Ascending aorta (tissue), 2 donors: ENCODE results near the gene RBM4B. TPM values are rescaled to one million over a fixed set of nuclear protein-coding genes. Genes with fewer than 3 reads are reported as not detected.

Experiments used
- DNase-seq, 2 donors: peaks; one replicate each; pipeline ENCODE4 v3.0.0-alpha.2; 2019; ENCODE audit warnings: low spot score in 2 of 2
- H3K27ac ChIP-seq, 2 donors: fragments of 200-600 bp; sonication (generic); one replicate each; pipeline ENCODE4 v1.5.1; 2016 to 2017; ENCODE audit warnings: mild to moderate bottlenecking in 1 of 2
- H3K27me3 ChIP-seq: fragments of 200-600 bp; sonication (generic); one replicate; pipeline ENCODE4 v1.5.1; 2017
- H3K36me3 ChIP-seq, 2 donors: fragments of 200-600 bp; sonication (generic); one replicate each; pipeline ENCODE4 v1.5.1; 2016
- H3K4me1 ChIP-seq, 2 donors: fragments of 200-600 bp; sonication (generic); one replicate each; pipeline ENCODE4 v1.5.1; 2016 to 2017; ENCODE audit warnings: mild to moderate bottlenecking in 1 of 2
- H3K4me3 ChIP-seq, 2 donors: fragments of 200-600 bp; sonication (generic); one replicate each; pipeline ENCODE4 v1.5.1; 2016 to 2017; ENCODE audit warnings: mild to moderate bottlenecking in 1 of 2
- H3K9me3 ChIP-seq, 2 donors: fragments of 200-600 bp; sonication (generic); one replicate each; pipeline ENCODE4 v1.5.1; 2016
- intact Hi-C: fragments of 100-400 bp; cut with DNase I; formaldehyde crosslinking; loops from one replicate; pipeline ENCODE4 v1.15.1; 2023
- total RNA-seq: library from RNA; depleted of rRNA; stranded (reverse); fragments of >200 nt; gene quantifications from one replicate; pipeline ENCODE4 v1.1.0, GENCODE V29; 2016
- TF ChIP-seq, protein P1 (sequence below), 3 experiments: fragments of 200-600 bp in 2 of 3; fragments of 450-650 bp in 1 of 3; sonication (generic) in 2 of 3; IDR thresholded peaks; one replicate each; pipeline ENCODE4 v1.5.1; 2016 to 2019; ENCODE audit warnings: antibody characterized with exemption in 3 of 3, mild to moderate bottlenecking in 1 of 3, moderate library complexity in 1 of 3

RBM4B gene
- total RNA-seq, 1 donor from 2014 or later, result 87.0 TPM

DNA sequence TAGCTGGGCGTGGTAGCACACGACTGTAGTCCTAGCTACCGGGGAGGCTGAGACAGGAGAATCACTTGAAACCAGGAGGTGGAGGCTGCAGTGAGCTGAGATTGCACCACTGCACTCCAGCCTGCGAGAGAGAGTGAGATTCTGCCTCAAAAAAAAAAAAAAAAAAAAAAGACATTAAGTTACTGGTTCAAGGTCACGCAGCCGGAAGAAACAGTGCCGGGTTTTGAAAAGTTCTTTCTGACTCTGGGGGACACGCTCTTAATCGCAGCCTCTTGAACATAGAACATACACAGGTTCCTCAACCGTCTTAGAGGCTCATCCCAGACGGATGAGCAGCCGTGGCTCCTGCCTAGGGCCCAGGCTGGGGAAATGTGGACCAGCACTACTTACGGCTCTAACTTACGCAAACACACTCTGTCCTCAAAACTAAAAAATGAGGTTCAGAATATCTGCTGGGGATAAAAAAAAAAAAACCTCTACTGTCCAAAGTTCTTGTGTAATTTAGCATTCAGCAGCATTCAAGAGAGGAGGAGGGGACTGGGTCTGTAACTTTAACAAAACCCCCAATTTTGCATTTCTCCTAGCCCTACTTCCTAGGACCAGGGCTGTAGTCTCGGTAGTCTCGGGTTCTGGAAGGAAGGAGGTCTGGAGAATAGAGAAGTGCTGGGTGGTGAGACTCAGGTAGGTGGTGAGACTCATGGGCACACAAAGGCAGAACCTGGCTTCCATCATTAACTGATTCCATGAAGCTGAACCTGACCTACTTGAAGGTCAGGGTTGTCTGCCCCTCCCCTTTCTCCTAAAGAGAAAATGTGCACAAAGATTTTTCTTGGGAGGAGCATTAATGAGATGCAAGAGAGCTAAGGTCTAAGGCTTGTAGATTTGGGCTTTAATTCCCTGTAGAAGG lies 45.3 kb upstream of the RBM4B start:
- TF ChIP-seq, protein P1, sequence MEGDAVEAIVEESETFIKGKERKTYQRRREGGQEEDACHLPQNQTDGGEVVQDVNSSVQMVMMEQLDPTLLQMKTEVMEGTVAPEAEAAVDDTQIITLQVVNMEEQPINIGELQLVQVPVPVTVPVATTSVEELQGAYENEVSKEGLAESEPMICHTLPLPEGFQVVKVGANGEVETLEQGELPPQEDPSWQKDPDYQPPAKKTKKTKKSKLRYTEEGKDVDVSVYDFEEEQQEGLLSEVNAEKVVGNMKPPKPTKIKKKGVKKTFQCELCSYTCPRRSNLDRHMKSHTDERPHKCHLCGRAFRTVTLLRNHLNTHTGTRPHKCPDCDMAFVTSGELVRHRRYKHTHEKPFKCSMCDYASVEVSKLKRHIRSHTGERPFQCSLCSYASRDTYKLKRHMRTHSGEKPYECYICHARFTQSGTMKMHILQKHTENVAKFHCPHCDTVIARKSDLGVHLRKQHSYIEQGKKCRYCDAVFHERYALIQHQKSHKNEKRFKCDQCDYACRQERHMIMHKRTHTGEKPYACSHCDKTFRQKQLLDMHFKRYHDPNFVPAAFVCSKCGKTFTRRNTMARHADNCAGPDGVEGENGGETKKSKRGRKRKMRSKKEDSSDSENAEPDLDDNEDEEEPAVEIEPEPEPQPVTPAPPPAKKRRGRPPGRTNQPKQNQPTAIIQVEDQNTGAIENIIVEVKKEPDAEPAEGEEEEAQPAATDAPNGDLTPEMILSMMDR (IDR thresholded peaks at IDR 0.05), result no peak
- H3K4me1 ChIP-seq, result no peaks in the 10 kb centered on the region
- no peak overlapping the region for H3K27ac ChIP-seq
- H3K4me3 ChIP-seq, result no peak overlapping the region
- no peaks in the 10 kb centered on the region for H3K9me3 ChIP-seq
- DNase-seq, result no peak
- H3K36me3 ChIP-seq, result no peaks in the 10 kb centered on the region
- no peaks in the 10 kb centered on the region for H3K27me3 ChIP-seq
- intact Hi-C loops, result no loop called here

DNA sequence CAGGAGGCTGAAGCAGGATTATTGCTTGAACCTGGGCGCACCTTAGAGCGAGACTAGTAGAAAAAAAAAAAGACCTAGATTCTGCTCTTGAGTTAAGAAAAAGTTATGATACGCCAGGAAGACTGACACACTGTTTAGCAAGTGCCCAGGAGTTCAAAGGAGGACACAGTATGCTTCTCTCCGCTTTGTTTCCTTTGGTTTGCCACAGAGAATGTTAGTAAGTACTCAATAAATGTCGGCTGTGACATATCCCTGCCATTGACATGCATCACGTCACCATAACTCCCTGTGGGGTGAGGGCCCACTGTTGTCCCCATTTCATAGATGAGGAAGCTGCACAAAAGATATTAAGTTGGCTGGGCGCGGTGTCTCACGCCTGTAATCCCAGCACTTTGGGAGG lies 44.3 kb upstream of the RBM4B start:
- TF ChIP-seq, protein P1 (IDR thresholded peaks at IDR 0.05), result no peak
- no peak overlapping the region for H3K27ac ChIP-seq
- no peaks in the 10 kb centered on the region for H3K36me3 ChIP-seq
- intact Hi-C loops, result no loop called here
- no peaks in the 10 kb centered on the region for H3K4me1 ChIP-seq
- H3K4me3 ChIP-seq, result no peak overlapping the region
- H3K27me3 ChIP-seq, result no peaks in the 10 kb centered on the region
- DNase-seq, result no peak
- H3K9me3 ChIP-seq, result no peaks in the 10 kb centered on the region

DNA sequence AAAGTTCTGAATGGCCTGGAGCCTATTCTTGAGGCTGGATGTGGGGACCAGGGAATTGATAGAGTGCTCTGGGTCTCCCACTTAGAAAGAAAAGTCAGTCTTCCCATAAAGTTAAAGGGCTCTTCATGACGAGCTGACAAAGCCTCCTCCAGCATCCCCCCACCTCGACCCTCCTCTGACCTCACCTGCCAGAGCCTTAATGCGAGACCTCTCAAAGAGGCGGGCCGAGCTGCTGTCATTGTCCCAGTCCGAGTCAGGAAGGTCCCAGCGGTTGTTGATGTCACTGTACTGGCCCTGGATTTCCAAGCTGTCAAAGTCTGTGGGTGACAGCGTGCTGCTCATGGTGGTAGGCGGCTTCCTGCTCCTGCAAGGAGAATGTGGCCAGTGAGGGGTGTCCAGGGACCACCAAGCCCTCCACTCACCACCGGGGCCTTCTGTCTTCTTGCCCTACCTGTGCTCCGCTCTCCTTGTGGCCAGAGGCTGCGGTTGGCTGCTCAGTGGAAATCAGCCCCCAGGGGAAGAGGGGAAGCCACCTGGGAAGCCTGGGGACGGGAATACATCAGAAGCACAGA lies 43.3 kb upstream of the RBM4B start:
- no peaks in the 10 kb centered on the region for H3K4me1 ChIP-seq
- intact Hi-C loops, result no loop called here
- H3K9me3 ChIP-seq, result no peaks in the 10 kb centered on the region
- no peak for DNase-seq
- no peak overlapping the region for H3K27ac ChIP-seq
- H3K27me3 ChIP-seq, result no peaks in the 10 kb centered on the region
- TF ChIP-seq, protein P1 (IDR thresholded peaks at IDR 0.05), result no peak
- H3K4me3 ChIP-seq, result no peak overlapping the region
- no peaks in the 10 kb centered on the region for H3K36me3 ChIP-seq

DNA sequence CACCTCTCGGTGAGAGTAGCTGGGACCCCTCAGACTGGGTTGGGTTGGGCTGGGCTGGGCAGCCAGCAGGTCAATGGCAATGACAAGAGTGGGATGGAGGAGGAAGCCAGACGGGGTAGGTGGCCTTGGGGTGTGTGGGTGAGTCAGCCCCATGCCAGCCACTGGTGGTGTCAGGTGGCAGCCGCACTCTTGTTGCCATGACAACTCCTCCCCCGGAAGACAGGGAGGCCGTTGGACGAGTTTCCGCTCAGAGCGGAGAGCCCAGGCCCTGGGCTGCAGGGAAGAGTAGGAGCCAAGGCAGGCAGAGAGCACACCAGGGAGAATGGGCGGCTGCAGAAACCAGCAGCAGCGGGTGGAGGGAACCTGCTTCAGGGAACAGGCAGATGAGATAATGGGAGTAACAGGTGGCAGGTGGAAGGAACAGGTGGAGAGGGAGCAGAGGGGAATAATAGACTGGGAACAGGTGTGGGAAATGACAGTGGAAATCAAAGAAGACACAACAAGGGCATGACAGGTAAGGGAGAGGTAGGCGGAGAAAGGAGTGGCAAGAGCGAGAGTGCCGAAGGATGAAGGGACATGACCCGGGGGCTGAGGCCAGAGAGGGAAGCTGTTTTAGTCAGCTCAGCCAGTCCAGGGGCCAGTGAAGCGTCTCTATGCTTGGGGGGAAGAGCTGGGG lies 42.7 kb upstream of the RBM4B start:
- H3K4me3 ChIP-seq, result no peak overlapping the region
- H3K27me3 ChIP-seq, result no peaks in the 10 kb centered on the region
- H3K4me1 ChIP-seq, result no peaks in the 10 kb centered on the region
- H3K27ac ChIP-seq, result no peak overlapping the region
- no peaks in the 10 kb centered on the region for H3K36me3 ChIP-seq
- TF ChIP-seq, protein P1 (IDR thresholded peaks at IDR 0.05), result no peak
- intact Hi-C loops, result no loop called here
- no peak for DNase-seq
- H3K9me3 ChIP-seq, result no peaks in the 10 kb centered on the region

DNA sequence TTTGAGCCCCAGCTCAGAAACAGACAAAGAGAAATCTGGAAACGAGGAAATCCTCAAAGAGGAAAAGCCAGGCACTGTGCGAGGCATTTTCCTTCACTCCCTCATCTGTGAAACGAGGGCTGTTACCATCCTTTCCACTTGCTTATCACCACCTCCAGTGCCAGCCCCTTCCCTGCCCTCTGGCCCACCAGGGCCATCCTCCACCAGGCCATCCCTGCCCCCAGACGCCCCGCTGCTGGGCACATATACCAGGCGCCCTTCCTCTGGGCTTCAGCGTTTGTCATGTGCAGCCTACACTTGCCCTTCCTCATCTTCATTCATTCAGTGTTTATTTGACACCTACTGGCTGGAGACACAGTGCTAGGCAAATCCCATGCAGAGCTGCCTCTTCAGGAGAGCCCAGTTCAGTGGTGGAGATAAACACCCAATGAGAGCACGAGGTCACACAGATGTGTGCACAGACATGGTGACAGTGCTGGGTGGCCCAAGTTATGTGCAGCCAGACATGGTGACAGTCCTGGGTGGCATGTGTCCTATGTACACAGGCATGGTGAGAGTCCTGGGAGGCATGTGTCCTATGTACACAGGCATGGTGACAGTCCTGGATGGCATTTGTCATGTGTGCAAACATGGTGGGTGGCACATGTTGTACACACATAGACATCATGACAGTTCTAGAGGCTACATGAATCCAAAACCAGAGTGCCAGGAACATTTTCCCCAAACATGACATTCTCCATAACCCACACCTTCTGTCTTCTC lies 41.6 kb upstream of the RBM4B start:
- no peak overlapping the region for H3K27ac ChIP-seq
- no peaks in the 10 kb centered on the region for H3K9me3 ChIP-seq
- no peaks in the 10 kb centered on the region for H3K4me1 ChIP-seq
- DNase-seq, result no peak
- no peaks in the 10 kb centered on the region for H3K36me3 ChIP-seq
- TF ChIP-seq, protein P1 (IDR thresholded peaks at IDR 0.05), result no peak
- no peaks in the 10 kb centered on the region for H3K27me3 ChIP-seq
- intact Hi-C loops, result no loop called here
- H3K4me3 ChIP-seq, result no peak overlapping the region
